HTR-8/SVneo (cell line): ENCODE measurements around the gene FAM83E.

Source experiments
- DNase-seq: peaks from one replicate; pipeline ENCODE4 v3.0.0; 2011; ENCODE audit warnings: low spot score, mixed read lengths; ENCODE audit not compliant: insufficient read length
- FAIRE-seq: peaks from 2 replicates; lab custom pipeline; 2011; peaks lifted over from hg19 to GRCh38; lab: Jason Lieb, UNC

The FAM83E gene

DNA sequence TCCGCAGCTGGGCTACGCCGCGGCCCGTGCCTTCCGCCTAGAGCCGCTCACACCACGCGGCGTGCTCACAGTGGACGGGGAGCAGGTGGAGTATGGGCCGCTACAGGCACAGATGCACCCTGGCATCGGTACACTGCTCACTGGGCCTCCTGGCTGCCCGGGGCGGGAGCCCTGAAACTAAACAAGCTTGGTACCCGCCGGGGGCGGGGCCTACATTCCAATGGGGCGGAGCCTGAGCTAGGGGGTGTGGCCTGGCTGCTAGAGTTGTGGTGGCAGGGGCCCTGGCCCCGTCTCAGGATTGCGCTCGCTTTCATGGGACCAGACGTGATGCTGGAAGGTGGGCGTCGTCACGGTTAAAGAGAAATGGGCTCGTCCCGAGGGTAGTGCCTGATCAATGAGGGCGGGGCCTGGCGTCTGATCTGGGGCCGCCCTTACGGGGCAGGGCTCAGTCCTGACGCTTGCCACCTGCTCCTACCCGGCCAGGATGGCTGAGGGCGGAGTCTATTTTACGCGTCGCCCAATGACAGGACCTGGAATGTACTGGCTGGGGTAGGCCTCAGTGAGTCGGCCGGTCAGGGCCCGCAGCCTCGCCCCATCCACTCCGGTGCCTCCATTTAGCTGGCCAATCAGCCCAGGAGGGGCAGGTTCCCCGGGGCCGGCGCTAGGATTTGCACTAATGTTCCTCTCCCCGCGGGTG is 14.9 kb upstream of the FAM83E start:
- FAIRE-seq, result no peak
- no peak for DNase-seq

DNA sequence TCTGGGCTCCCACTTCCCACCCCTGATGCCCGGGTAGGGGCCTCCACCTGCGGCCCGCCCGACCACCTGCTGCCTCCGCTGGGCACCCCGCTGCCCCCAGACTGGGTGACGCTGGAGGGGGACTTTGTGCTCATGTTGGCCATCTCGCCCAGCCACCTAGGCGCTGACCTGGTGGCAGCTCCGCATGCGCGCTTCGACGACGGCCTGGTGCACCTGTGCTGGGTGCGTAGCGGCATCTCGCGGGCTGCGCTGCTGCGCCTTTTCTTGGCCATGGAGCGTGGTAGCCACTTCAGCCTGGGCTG is 14.4 kb upstream of the FAM83E start:
- no peak for DNase-seq
- FAIRE-seq, result no peak

DNA sequence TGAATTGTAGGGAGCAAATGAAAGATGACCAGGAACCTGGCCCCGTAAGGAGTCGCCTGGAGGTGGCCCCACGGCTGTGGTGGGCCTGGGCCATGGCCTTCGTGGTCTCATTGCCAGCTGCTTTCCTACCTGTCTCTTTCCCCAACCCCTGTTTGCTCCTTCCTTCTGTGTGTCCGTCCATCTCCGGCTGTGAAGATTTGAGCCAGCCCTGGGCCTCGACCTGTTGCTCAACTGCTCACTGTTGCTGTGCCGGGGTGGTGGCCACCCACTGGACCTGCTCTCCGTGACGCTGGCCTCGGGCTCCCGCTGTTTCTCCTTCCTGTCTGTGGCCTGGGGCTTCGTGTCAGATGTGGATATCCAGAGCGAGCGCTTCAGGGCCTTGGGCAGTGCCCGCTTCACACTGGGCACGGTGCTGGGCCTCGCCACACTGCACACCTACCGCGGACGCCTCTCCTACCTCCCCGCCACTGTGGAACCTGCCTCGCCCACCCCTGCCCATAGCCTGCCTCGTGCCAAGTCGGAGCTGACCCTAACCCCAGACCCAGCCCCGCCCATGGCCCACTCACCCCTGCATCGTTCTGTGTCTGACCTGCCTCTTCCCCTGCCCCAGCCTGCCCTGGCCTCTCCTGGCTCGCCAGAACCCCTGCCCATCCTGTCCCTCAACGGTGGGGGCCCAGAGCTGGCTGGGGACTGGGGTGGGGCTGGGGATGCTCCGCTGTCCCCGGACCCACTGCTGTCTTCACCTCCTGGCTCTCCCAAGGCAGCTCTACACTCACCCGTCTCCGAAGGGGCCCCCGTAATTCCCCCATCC is 13.8 kb upstream of the FAM83E start:
- DNase-seq (no peak), FAIRE-seq (no peak)

DNA sequence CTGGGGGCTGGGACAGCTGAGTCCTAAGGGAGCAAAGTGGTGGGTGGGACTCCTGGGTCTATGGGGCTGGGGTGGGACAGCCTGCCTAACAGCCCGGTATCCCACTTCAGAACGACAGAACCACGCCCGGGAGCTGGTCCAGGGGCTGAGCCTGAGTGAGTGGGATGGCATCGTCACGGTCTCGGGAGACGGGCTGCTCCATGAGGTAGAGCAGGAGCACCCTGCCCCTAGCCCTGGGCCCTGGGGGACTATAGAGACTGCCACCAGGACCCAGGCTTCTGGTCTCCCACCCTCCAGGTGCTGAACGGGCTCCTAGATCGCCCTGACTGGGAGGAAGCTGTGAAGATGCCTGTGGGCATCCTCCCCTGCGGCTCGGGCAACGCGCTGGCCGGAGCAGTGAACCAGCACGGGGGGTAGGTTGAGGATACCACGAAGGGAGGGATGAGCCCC is 13.0 kb upstream of the FAM83E start:
- no peak for DNase-seq

DNA sequence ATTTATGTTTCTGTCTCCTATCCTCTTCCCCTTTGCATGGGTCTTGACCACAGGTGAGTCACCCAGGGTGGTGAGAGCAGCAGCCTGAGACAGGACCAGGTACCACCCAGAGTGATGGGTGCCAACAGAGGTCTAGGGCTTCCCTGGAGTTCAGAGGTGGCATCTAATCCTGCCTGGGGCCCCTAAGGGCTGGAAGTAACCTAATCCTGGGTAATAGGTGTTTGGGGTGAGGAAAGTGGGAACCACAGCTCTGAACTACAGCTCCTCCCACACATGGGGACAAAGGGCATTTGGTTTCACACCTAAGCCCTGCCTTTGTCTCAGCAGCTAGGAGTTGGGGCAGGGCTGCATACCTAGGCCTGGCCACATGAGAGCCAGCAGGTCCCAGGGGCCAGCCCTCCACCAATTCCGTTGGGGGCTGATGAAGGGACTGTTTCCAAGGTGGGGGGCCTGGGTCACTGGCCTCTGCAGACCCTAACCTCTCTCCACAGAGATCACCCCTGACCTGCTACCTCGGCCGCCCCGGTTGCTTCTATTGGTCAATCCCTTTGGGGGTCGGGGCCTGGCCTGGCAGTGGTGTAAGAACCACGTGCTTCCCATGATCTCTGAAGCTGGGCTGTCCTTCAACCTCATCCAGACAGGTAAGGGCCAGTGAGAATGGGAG is 12.5 kb upstream of the FAM83E start:
- no peak for DNase-seq
- FAIRE-seq, result no peak

More for the DNA sequence above, 13.0 kb upstream of the FAM83E start:
- FAIRE-seq, result no peak

DNA sequence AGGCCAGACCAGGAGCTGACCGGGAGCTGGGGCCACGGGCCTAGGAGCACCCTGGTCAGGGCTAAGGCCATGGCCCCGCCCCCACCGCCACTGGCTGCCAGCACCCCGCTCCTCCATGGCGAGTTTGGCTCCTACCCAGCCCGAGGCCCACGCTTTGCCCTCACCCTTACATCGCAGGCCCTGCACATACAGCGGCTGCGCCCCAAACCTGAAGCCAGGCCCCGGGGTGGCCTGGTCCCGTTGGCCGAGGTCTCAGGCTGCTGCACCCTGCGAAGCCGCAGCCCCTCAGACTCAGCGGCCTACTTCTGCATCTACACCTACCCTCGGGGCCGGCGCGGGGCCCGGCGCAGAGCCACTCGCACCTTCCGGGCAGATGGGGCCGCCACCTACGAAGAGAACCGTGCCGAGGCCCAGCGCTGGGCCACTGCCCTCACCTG is 11.0 kb upstream of the FAM83E start:
- DNase-seq (no peak), FAIRE-seq (no peak)

DNA sequence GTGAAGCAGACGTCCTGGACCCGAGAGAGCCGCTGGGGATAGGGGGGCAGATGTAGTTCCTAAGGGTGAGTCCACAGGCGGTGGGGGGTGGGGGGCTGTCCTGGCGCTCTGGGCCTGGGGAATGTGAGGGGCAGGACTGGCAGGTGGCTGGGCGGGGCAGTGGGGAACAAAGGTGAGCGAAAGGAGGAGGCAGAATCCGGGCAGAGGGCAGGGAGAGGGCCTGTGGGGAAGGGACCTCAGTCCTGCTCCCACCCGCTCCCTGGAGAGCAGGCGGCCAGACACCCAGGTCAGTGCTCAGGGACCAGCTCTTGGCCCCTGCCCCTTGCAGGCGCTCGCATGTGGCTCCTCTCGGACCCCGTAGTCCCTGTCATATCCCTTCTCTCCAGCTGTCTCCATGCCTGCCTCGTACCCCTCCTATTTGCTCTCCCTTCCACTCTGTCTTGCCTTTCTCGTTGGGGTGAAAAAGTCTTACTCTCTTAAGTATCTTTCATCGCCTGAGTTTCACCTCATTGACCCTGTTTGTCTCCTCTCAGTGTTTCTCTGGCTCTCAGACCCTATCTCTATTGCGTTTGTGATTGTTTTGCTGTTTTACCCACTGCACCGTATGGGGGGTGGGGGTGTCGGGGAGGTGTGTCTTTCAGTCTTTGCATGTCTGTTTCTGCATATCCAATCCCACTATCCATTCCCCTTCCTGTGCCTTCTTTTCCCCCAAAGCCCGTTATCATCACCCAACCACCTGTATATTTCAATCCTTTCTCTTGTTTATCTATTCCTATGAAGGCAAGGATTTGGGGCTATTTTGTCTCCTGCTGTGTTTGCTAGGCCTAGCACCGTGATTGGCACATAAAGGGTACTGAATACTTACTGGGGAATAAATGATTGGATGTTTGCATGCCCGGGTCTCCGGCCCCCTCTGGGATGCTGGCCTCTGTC is 10.2 kb upstream of the FAM83E start:
- FAIRE-seq (no peak), DNase-seq (no peak)

DNA sequence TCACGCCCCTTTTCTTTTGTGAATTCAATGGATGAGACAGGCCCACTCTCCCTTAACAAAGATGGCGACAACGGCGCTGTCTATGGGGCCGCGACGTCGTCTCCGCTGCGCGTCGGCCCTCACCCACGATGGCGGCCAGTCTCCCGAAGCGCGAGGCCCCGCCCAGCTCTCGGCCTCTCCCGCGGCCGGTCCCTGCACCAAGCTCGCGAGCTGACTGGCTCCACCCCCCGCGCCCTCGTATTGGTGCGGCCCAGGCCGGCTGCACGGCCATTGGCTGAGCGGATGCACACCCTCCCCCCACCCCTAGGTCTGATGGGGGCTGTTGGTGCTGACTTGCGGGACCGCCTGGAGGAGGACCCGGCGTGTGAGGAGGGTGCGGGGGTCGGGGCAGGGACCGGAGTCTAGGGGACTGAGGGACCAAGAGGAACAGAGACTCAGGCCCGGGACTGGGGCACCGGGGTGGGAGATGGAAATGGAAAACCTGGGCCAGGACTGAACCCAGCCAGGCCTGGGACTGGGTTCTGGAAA is 9.3 kb upstream of the FAM83E start:
- FAIRE-seq, result peak; percentile 97
- DNase-seq, result peak; percentile 88

DNA sequence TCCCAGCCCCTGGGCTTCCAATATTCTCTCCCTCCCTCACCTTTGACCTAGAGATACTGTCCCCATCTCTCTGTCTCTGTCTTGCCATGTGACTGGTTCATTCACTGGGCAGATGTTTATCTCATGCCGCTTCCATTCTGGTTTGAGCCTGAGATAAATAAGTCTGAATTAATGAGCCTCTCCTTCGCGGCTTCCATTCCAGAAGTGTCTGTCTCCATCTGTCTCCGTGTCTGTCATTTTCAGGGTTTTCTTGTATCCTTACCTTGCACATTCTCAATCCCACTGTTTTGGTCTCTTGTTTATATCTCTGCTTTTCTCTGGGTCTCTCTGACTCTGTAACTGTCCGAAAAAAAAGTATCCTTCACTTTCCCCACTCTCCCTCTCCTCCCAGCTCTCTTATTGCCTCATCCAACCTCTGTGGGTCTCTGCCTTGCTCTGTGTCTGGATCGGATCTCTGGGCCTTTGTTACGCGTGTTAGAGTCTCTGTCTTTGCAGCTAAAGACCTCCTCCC is 8.7 kb upstream of the FAM83E start:
- no peak for DNase-seq
- no peak for FAIRE-seq

DNA sequence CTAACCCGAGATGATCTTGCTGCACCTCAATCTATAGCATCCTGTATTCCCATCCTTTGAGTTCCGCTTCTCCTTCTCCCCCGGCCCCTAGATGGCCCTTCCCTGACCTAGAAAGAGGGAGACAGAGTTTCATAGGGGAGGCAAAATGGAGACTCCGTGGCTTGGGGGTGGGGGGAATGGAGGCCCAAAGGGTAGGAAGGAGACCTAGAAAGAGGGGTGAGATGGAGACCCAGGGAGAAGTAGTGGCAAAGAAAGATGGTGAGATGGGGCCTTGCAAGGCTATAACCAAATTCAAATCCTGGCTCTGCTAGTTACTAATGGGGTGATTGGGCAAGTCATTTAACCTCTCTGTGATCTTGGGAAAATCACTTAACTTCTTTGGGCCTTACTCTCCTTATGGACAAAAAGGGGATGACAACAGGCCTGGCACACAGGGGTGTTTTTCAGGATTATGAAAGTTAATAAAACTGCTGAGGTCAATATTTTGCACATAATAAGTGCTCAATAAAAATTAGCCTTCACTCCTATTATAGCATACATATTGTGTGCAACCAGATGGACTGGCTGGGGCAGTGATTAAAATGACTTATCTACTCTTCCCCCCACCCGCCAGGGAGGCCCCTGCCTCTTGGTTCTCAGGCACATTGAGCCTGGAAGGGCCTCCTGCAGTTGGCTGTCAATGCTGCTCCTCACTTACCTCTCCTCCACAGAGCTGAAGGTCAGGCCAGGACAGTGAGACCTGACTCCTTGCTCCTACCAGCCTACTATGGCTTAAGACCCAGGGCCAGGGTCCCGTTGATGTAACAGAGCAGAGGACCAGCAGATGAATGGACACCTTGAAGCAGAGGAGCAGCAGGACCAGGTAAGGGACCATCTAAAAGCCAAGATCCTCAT is 5.1 kb upstream of the FAM83E start:
- no peak for FAIRE-seq
- no peak for DNase-seq

DNA sequence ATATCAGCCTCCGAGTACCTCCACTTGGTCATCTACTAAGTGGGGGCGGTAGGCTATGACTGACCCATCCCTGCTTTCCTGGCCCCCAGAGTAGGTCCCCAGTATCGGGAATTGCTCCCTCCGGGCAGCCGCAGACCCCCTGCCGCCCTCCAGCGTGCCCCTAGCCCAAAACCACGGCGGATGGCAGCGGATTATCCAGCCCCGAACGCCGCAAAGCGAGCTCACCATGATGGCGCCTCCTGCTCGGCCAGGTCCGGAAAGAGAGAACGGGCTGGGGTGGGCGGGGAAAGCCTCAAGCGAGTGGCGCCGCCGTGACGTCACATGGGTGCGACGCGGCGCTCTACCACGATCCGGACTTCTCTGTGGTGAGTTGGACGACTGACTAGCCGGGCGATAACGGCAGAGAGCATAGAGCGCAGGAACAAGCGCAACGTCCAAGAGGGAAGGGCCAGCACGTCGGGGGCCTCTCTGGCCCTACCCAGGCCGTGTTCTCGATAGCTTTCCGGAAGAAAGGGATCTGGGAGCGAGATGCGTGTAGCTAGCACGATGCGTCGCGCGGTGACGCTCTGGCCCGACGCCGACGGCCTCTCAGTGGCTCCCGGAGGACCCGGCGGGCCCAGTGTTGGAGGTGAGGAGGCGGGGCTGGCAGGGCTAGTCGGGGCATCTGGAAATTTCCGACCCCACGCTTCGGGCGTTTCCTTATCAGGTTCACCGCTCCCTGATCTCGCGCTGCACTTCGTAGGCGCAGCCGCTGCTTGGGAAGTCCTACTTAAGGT is 4.2 kb upstream of the FAM83E start, which contains the start of the genes RPL18 and SPHK2:
RPL18 (minus strand) TSS at position 263 of the 776 bp plus-strand sequence; CDS start at position 228, 35 bp downstream.
SPHK2 (plus strand) TSS at position 591 of the 776 bp plus-strand sequence. CDS start 1,009 bp downstream, outside the sequence.
- DNase-seq (peak; percentile 95), FAIRE-seq (peak; percentile 94)

DNA sequence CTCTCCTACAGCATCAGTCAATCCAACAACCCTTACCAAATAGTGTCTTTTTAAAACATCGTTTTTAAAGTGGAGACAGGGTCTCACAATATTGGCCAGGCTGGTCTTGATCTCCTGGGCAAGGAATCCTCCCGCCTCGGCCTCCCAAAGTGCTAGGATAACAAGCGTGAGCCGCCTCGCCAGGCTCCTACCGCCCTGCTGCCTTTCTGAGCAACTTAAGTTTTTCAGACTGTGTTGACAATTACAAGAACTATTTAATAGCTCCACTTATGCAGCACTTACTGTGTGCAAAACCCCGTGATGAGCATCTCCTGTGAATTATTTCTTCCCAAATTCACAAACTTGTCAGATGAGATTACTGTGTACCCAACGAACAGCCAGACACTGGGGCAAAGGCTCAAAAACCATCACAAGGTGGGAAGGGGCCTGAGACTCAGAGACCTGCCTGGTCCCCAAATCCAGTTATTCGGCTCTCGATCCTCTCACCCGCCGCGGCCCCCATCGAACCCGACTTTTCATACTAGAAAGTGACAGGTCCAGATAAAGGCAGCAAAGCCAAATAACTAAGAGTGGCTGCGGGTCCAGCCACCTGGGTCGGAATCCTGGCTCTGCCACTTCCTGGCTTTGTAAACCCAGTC is 3.5 kb upstream of the FAM83E start:
- DNase-seq (no peak), FAIRE-seq (no peak)

DNA sequence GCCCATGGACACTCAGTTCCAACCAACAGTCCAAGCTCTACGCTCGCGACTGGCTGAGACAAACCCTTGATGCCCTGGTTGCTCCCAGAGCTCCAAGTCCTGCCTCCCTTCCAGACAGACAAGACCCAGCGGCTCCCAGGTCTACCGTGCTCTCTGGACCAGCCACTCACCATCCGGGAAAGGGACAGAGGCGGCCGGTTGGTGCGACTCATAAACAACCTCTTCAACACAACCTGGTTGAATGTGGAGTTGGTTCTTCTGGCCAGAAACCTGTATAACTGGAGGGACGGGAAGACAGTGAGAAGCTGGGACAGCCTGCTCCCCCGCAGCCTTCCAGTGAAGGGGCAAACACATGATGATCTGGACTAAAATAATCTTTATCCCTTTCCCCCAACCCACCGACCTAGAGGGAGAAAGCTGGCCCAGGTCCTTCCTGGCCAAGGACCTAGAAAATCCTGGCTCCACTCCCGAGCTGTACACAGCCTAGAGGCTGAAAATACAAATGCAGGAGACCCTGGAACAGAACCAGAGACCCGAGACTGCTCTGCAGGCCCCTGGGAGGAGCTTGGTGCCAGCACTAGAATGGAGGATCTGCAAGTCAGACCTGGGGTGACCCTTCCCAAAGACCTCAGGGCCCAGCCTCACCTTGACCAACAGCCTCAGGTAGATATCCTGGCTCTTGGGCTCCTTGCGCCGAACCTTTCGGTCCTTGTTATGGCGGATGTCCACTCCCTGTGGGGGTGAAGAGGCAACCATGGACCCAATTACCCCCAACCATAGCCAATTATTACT is 2.5 kb upstream of the FAM83E start:
- DNase-seq, result no peak
- no peak for FAIRE-seq

DNA sequence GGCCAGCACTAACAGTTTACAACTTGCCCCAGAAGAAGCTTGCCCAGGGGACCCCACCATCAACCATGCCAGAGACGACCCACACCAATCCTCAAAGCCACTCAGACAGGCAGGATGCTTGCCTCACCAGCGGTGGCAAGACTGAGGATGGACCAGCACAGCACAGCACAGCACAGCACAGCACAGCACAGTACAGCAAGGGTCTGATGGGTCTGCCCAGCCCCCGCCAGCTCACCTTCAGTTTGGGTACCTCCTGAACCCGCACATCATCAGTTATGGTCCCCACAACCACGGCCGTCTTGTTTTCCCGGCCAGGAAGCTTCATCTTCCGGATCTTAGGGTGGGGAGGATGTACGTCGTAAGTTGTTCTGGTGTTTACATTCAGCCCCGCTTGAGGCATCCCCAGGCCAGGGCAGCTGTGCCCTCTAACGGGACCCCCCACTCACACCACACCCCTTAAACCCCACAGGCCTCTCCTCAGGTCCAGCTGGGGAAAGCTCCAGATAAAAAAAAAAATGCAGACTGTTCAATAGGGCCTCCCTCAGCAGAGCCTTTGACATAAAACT is 1.7 kb upstream of the FAM83E start:
- DNase-seq (no peak), FAIRE-seq (no peak)

DNA sequence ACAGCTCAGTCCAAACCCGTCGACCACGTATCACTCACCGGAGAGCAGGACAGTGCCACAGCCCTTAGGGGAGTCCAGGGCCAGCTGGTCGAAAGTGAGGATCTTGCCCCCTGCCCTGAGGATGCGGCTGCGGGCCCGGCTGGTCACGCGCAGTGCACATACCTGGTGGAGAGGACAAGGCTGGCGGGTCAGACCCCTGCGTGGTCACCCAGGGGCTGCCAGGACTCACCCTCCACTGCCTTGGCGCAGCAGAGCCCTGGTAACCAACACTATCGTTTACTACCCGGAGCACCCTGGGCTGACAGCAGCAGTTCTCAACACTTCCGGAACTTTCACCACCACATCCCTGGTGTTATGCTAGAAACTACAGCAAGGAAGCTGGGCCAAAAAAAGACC is 1.2 kb upstream of the FAM83E start:
- FAIRE-seq, result no peak

More for the DNA sequence above, 1.2 kb upstream of the FAM83E start:
- no peak for DNase-seq
